Measurements from ENCODE around the gene IDUA.

The IDUA gene

GRCh38 chr4:1017706-1018105, 30.9 kb downstream of the IDUA start:
- DNase-seq, result no peak

GRCh38 chr4:1018147-1019020, 31.5 kb downstream of the IDUA start:
- DNase-seq, result no peak

GRCh38 chr4:1019320-1019719, 32.5 kb downstream of the IDUA start:
- DNase-seq, result no peak

GRCh38 chr4:1019729-1020470, 33.1 kb downstream of the IDUA start:
- no peak for DNase-seq

- DNase-seq, result no peak
These were observed 34.7 kb downstream of the IDUA start for GRCh38 chr4:1021386-1022050.

GRCh38 chr4:1022051-1022738, 35.4 kb downstream of the IDUA start:
- DNase-seq, result no peak

- no peak for DNase-seq
These were observed 35.9 kb downstream of the IDUA start for GRCh38 chr4:1022739-1023066.

GRCh38 chr4:1023075-1023640, 36.3 kb downstream of the IDUA start:
- DNase-seq, result no peak

- DNase-seq, result no peak
These were observed 37.3 kb downstream of the IDUA start for GRCh38 chr4:1023895-1024740.

GRCh38 chr4:1024882-1025545, 38.2 kb downstream of the IDUA start:
- DNase-seq, result no peak

GRCh38 chr4:1026115-1026514, 39.3 kb downstream of the IDUA start:
- no peak for DNase-seq

GRCh38 chr4:1027219-1027914, 40.5 kb downstream of the IDUA start:
- DNase-seq, result no peak

- no peak for DNase-seq
These were observed 41.0 kb downstream of the IDUA start for GRCh38 chr4:1027915-1028238.

GRCh38 chr4:1028574-1029220, 41.9 kb downstream of the IDUA start:
- no peak for DNase-seq

GRCh38 chr4:1029529-1029928, 42.7 kb downstream of the IDUA start:
- no peak for DNase-seq

GRCh38 chr4:1030031-1030430, 43.2 kb downstream of the IDUA start:
- DNase-seq, result no peak

GRCh38 chr4:1030559-1030958, 43.7 kb downstream of the IDUA start:
- DNase-seq, result no peak

GRCh38 chr4:1031346-1031745, 44.5 kb downstream of the IDUA start:
- DNase-seq, result no peak

- DNase-seq, result no peak
These were observed 45.3 kb downstream of the IDUA start for GRCh38 chr4:1031956-1032795.

Measured in NCI-H748 treated with DMSO at 0.1 percent for 48 hours (cell line).